HG03108 (cell line): ENCODE data around the gene IFI44L.

ENCODE experiments used
- ATAC-seq: cut with Tn5 transposase; IDR thresholded peaks from one replicate; pipeline ENCODE4 v1.9.1; 2021; ENCODE audit warnings: moderate library complexity; ENCODE audit not compliant: unreplicated experiment

IFI44L gene

GRCh38 chr1:78687315-78687714 is 67.1 kb downstream of the IFI44L start:
- ATAC-seq: no peak

GRCh38 chr1:78687914-78688313 is 67.7 kb downstream of the IFI44L start:
- ATAC-seq: no peak

GRCh38 chr1:78688697-78689096 is 68.4 kb downstream of the IFI44L start:
- no peak for ATAC-seq

GRCh38 chr1:78690516-78690915 is 70.3 kb downstream of the IFI44L start:
- no peak for ATAC-seq

- no peak for ATAC-seq
Observed at GRCh38 chr1:78691995-78692747, 71.9 kb downstream of the IFI44L start.
